Thyroid gland (tissue), 4 donors: ENCODE measurements around the gene BLVRB. TPM values are rescaled to one million over a fixed set of nuclear protein-coding genes. Genes with fewer than 3 reads are reported as not detected.
A peak's percentile ranks its signal among the peaks of the same experiment; 100 is the strongest.

Source experiments
- DNase-seq, 2 donors: peaks; one replicate each; pipeline ENCODE4 v3.0.0-alpha.2; 2019
- H3K27ac ChIP-seq, 3 donors: fragments of 200-600 bp; sonication (generic); 1 replicate in 2 of 3; 2 replicates in 1 of 3; pipeline ENCODE4 v1.5.1; 2016 to 2019; ENCODE audit warnings: mild to moderate bottlenecking in 1 of 3, moderate library complexity in 1 of 3
- H3K27me3 ChIP-seq: fragments of 200-600 bp; sonication (generic); one replicate; pipeline ENCODE4 v1.5.1; 2019
- H3K36me3 ChIP-seq, 2 donors: fragments of 200-600 bp; sonication (generic); one replicate each; pipeline ENCODE4 v1.5.1; 2016 to 2019
- H3K4me1 ChIP-seq, 2 donors: fragments of 200-600 bp; sonication (generic); one replicate each; pipeline ENCODE4 v1.5.1; 2017 to 2019
- H3K4me3 ChIP-seq, 3 donors: fragments of 200-600 bp; sonication (generic); replicated peaks in 1 of 3; 1 replicate in 2 of 3; 2 replicates in 1 of 3; pipeline ENCODE4 v1.5.1; 2016; ENCODE audit warnings: mild to moderate bottlenecking in 1 of 3
- H3K9me3 ChIP-seq: fragments of 200-600 bp; sonication (generic); one replicate; pipeline ENCODE4 v1.5.1; 2017
- CTCF ChIP-seq, 6 experiments: fragments of 200-600 bp in 3 of 6; fragments of 450-650 bp in 3 of 6; sonication (generic) in 3 of 6; IDR thresholded peaks; one replicate each; pipeline ENCODE4 v1.5.1; 2016 to 2019; ENCODE audit warnings: antibody characterized with exemption in 6 of 6, mild to moderate bottlenecking in 2 of 6, inconsistent platforms in 1 of 6, moderate library complexity in 1 of 6
- POLR2A ChIP-seq, 2 donors: fragments of 450-650 bp; IDR thresholded peaks; one replicate each; pipeline ENCODE4 v1.6.1; 2017; ENCODE audit warnings: antibody characterized with exemption in 2 of 2, mild to moderate bottlenecking in 2 of 2, moderate library complexity in 1 of 2
- WGBS, 2 donors: methylation state at CpG; one replicate each; pipeline ENCODE4 v1.1.5; 2017; 5-methylcytosine and 5-hydroxymethylcytosine counted together
- intact Hi-C: fragments of 100-400 bp; cut with DNase I; formaldehyde crosslinking; loops from one replicate; pipeline ENCODE4 v1.15.1; 2023
- total RNA-seq, 4 donors: library from RNA; depleted of rRNA; stranded (reverse); fragments of >200 nt; gene quantifications; one replicate each; pipeline ENCODE4 v1.2.3, GENCODE V29; 2016

BLVRB gene
- total RNA-seq: 100 to 1,000 TPM; 111 to 238 (median 205) TPM

- H3K27ac ChIP-seq: peak within 1 kb of the TSS; percentile 91 to 95 (median 94)
- H3K36me3 ChIP-seq: no peaks in the 10 kb centered on the region
- intact Hi-C loops: loop anchor here (10.0 kb wide), 2 partner anchors 59 to 129 kb away; no protein-coding TSS in a partner anchor
- H3K4me1 ChIP-seq: peaks cover 18 to 31% of the 10 kb centered on the region in 2 donors
- WGBS, 2 donors: 0 to 2% methylated on average over 11 to 16 of the region's 54 CpGs
- TF ChIP-seq POLR2A (IDR thresholded peaks at IDR 0.05): peak; percentile 85 to 98
- no peak for TF ChIP-seq CTCF (IDR thresholded peaks at IDR 0.05)
- H3K27me3 ChIP-seq: no peaks in the 10 kb centered on the region
- DNase-seq: peak; percentile 100
- no peaks in the 10 kb centered on the region for H3K9me3 ChIP-seq
- peak within 1 kb of the TSS; percentile 55 to 80 (median 64) for H3K4me3 ChIP-seq
These were observed at the start of gene BLVRB for GRCh38 chr19:40465557-40466218. Gene BLVRB (minus strand): TSS chr19:40465745. CDS start chr19:40465688, 57 bp downstream.

GRCh38 chr19:40513741-40514315 is 48.3 kb upstream of the BLVRB start:
- intact Hi-C loops: no loop called here
- Histone ChIP-seq H3K27ac (no peak overlapping the region), H3K9me3 (no peaks in the 10 kb centered on the region), H3K27me3 (no peaks in the 10 kb centered on the region), H3K4me3 (no peak overlapping the region), H3K4me1 (peaks cover 5 to 10% of the 10 kb centered on the region in 2 donors), H3K36me3 (no peaks in the 10 kb centered on the region)
- no peak for DNase-seq
- TF ChIP-seq CTCF (IDR thresholded peaks at IDR 0.05) (no peak), POLR2A (IDR thresholded peaks at IDR 0.05) (no peak)
- WGBS, 2 donors: 83% methylated on average over 4 of the region's 4 CpGs

GRCh38 chr19:40513345-40513678 is 47.8 kb upstream of the BLVRB start:
- H3K27me3 ChIP-seq: no peaks in the 10 kb centered on the region
- peaks cover 5 to 10% of the 10 kb centered on the region in 2 donors for H3K4me1 ChIP-seq
- intact Hi-C loops: no loop called here
- TF ChIP-seq CTCF (IDR thresholded peaks at IDR 0.05) (no peak), POLR2A (IDR thresholded peaks at IDR 0.05) (no peak)
- WGBS, 2 donors: 40 to 64% methylated on average over 7 to 26 of the region's 27 CpGs
- no peaks in the 10 kb centered on the region for H3K9me3 ChIP-seq
- DNase-seq: no peak
- H3K4me3 ChIP-seq: no peak overlapping the region
- H3K36me3 ChIP-seq: no peaks in the 10 kb centered on the region
- H3K27ac ChIP-seq: no peak overlapping the region

GRCh38 chr19:40512473-40513344 is 47.2 kb upstream of the BLVRB start:
- 6 to 12% methylated on average over 23 to 36 of the region's 105 CpGs for WGBS, 2 donors
- no peak overlapping the region for H3K4me3 ChIP-seq
- TF ChIP-seq POLR2A (IDR thresholded peaks at IDR 0.05): no peak
- peaks cover 5 to 10% of the 10 kb centered on the region in 2 donors for H3K4me1 ChIP-seq
- H3K27me3 ChIP-seq: no peaks in the 10 kb centered on the region
- no peaks in the 10 kb centered on the region for H3K9me3 ChIP-seq
- peak; percentile 30 to 32 for DNase-seq
- no peak overlapping the region for H3K27ac ChIP-seq
- intact Hi-C loops: no loop called here
- H3K36me3 ChIP-seq: no peaks in the 10 kb centered on the region

GRCh38 chr19:40512110-40512472 is 46.5 kb upstream of the BLVRB start:
- H3K4me3 ChIP-seq: no peak overlapping the region
- H3K36me3 ChIP-seq: no peaks in the 10 kb centered on the region
- no peak for DNase-seq
- no peaks in the 10 kb centered on the region for H3K27me3 ChIP-seq
- H3K9me3 ChIP-seq: no peaks in the 10 kb centered on the region
- intact Hi-C loops: no loop called here
- TF ChIP-seq CTCF (IDR thresholded peaks at IDR 0.05): no peak
- no peak for TF ChIP-seq POLR2A (IDR thresholded peaks at IDR 0.05)
- H3K27ac ChIP-seq: no peak overlapping the region
- WGBS, 2 donors: 11 to 30% methylated on average over 1 of the region's 1 CpG
- peaks cover 5 to 10% of the 10 kb centered on the region in 2 donors for H3K4me1 ChIP-seq
